GM10847 (cell line): Measurements from ENCODE around the gene VPS35L.

ENCODE experiments used
- POLR2A ChIP-seq: IDR thresholded peaks from 2 replicates; pipeline ENCODE4 v1.6.1; 2011; ENCODE audit not compliant: insufficient read length; ENCODE audit errors: extremely low read depth

VPS35L gene

DNA sequence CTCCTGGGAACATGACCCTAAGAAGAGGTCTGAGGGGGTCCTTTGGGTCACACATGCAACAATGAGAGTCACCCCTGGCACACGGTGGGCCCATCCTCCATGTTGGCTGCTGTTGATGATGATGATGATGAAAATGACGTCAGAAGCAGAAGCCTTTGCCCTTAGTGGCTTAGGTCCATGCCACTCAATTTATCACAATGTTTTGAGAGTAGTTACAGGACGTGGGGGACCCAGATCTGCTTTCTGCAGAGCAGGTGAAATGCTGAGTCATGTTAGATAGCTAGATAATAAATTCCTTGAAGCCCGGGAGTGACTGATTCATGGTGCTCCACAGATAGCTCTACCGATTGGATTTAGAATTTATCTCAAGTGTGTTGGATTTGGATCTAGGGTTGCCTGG is 53.9 kb downstream of the VPS35L start:
- TF ChIP-seq POLR2A, result no peak

GRCh38 chr16:19610200-19610599 is 54.7 kb downstream of the VPS35L start:
- no peak for TF ChIP-seq POLR2A

GRCh38 chr16:19613834-19614233 is 58.3 kb downstream of the VPS35L start:
- TF ChIP-seq POLR2A, result no peak

GRCh38 chr16:19616241-19616640 is 60.7 kb downstream of the VPS35L start:
- TF ChIP-seq POLR2A, result no peak

GRCh38 chr16:19618876-19619275 is 63.4 kb downstream of the VPS35L start:
- TF ChIP-seq POLR2A, result no peak

GRCh38 chr16:19621445-19621844 is 65.9 kb downstream of the VPS35L start:
- no peak for TF ChIP-seq POLR2A

DNA sequence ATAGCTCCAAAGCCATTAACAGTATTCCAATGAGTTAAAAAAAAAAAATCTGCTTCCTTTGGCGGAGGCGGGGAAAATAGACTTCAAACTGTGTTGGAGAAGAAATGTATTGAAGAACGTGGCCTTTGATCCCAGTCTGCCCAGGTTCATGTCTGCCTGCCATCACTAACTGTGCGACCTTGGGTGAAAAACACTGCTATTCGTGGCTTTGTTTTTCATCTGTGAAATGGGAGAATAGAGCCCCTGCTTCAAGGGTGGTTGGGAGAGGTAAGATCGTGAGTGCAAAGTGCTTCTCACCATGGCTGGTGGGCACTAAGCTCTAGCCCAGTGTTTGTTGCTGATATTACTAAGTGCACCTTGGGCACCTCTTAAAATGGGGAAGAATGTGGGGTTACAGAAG is 69.5 kb downstream of the VPS35L start:
- TF ChIP-seq POLR2A, result no peak

DNA sequence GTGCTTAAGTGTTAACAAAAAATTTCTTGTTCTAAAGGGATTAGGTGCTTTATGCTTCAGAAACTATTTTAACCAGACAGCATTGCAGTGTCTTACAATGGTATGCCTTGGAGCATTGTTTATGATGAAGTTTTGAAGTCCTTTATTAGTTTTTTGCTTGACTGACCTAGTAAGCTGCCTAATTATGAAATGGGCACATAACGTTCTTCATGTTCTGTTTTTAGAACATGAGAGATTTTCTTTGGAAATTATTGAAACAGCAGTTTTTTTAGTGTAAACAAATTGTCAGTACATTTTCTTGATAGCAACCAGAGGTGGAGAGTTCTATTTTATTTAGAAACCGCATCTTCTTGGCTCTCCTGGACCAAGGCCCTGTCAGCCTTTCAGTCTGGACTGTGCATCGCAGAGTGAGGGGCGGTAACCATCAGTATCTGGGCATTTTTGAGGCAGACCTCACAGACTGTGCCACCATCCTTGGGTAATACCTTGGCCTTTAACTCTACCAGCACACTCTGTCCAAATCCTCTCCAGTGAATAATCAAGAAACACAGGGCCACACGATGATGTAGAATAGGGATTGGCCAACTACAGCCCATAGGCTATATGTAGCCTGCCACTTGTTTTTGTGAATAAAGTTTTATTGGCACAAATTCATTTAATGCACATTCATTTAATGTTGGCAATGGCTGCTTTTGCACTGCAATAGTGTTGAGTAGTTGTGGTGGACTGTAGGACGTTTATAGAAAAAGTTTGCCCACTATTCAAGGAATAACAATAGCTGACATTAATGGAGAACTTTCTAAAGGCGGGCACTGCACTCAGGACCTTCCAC is 81.1 kb downstream of the VPS35L start:
- no peak for TF ChIP-seq POLR2A

DNA sequence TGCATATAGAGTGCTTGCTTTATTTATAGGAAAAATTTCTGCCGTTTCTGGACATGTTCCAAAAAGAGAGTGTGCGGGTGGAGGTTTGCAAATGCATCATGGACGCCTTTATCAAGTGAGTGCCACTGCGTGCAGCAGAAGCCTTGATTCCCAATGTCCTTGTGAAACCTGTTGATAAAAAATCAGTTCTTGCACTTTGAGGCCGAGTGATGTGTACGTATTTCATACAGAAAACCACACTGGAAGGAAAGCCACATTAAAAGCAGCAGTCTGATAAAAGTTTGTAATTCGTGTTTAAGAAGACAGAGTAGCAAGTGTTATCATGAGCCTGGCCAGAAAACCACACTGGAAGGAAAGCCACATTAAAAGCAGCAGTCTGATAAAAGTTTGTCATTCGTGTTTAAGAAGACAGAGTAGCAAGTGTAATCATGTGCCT is 84.5 kb downstream of the VPS35L start:
- TF ChIP-seq POLR2A, result no peak

GRCh38 chr16:19642501-19642900 is 87.0 kb downstream of the VPS35L start:
- no peak for TF ChIP-seq POLR2A

DNA sequence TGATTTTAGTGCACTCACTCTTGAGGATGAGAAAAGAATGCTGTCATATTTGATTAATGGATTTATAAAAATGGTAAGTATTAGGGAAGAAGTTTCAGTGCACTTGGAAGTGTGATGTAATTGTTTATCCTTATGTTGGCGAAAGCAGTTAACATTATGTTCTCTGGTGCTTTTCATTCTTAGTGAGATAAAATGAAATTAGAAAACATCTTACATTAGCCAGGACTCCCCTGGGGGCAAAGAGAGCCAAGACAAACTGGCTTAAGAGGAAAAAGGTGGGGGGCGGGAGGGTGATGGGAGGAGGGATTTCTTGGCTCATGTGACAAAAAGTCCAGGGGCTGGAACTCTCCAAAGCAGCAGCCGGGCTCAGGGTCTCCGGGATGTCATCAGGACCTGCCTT is 89.4 kb downstream of the VPS35L start:
- no peak for TF ChIP-seq POLR2A

DNA sequence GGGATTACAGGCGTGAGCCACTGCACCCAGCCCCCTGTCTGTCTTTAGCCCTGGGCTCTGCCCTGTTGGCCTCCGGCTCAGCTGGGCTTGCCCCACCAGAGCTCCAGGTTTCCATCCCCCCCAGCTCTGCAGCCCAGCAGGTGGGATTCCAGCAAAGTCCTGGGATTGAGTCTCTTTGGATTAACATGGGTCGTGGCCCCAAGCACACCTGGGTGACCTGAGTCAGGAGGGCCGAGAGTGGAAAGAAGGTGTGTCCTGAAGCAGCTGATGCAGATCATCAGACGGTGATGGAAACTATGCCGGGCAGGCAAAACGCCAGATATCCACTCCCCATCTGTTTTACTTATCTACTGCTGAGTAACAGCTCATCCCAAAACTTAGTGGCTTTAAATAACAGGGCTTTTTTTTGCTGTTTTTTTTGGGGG is 90.1 kb downstream of the VPS35L start:
- no peak for TF ChIP-seq POLR2A

GRCh38 chr16:19649980-19650379 is 94.5 kb downstream of the VPS35L start:
- no peak for TF ChIP-seq POLR2A

GRCh38 chr16:19654147-19654546 is 98.6 kb downstream of the VPS35L start:
- TF ChIP-seq POLR2A, result no peak

DNA sequence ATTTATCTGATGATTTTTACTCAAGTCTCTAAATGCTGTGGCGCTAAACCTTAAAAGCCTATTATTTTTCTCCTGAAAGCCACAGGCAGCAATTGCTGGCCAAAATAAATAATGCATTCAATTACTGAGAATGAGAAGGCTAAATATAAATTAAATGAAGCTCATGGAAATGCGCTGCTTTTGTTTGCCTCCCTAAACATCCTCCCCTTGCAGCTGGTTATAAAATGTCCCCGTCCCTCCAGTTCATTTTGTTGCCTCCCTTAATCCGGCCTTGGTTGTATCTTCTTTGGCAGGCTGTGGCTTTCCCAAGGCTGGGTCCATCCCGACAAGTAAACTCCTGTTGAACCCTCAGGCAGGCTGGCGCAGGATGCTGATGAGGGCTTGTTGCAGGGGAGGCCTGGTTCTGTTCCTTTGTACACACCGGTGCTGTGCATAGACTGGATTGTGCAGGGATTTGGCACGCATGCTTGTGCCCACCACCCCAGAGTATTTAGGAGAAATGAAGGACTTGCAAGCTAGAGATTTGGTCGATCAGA is 99.8 kb downstream of the VPS35L start:
- TF ChIP-seq POLR2A, result no peak

DNA sequence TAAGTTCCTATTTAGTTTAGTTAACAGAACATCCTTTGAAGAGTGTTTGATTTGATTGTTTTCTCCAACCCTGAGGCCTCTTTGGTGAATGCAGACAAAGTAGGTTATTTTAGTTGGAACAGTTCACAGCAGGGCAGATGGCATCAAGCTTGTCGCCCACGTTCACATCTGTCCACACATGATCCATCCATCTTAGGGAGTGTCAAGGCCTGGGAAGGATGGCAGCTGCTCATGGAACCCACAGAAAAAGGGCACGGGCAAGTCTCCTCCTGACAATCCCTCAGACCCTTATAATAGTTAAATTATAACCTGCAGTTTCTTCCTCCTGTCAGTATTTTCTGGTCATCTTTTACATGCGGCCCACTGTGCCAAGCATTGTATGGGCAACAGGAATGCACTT is 102.3 kb downstream of the VPS35L start:
- no peak for TF ChIP-seq POLR2A

DNA sequence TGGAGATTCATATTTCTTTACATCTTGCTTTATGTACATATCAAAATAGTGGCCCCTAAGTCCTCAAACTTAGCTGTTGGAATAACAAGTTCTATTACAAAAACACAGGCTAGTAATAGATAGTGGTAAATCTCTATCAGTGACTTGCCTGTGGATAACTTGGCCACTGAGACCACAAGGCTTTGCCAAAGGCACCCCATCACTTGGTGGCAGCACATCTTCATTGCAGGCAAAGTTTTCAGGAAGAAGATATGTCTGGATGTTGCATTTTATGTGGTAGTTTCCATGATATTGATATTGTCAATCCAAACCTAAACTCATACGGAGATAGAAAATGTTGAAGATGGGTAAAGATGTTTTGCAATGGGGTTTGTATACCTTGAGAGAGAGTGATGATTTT is 104.1 kb downstream of the VPS35L start:
- TF ChIP-seq POLR2A, result no peak
